Limb (tissue), 2 donors: ENCODE data around the gene FCSK.

Source experiments
- DNase-seq, 2 donors: peaks; one replicate each; pipeline ENCODE4 v3.0.0-alpha.2; 2016; ENCODE audit errors: extremely low spot score in 2 of 2

Gene FCSK

GRCh38 chr16:70453117-70453891 is 1.1 kb upstream of the FCSK start:
- DNase-seq, result no peak

DNA sequence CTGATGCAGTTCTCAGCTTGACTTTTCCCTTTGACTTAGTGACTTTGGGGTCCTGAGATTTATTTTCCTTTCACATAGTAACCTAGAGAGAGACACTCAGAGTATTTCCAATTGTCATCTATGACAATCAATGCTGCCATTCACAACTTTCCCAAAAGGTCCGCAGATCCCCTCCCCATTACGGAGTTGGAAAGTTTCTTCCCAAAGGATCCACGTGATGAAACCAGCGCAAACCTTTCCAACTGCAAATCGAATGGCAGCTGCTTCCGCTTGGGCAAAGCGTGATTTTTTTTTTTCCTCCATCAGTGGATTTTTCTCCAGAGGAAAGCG is 538 bp upstream of the FCSK start:
- peak in 1 of 2 donors; percentile 62 for DNase-seq

GRCh38 chr16:70455910-70456309 is 1.5 kb downstream of the FCSK start:
- no peak for DNase-seq

DNA sequence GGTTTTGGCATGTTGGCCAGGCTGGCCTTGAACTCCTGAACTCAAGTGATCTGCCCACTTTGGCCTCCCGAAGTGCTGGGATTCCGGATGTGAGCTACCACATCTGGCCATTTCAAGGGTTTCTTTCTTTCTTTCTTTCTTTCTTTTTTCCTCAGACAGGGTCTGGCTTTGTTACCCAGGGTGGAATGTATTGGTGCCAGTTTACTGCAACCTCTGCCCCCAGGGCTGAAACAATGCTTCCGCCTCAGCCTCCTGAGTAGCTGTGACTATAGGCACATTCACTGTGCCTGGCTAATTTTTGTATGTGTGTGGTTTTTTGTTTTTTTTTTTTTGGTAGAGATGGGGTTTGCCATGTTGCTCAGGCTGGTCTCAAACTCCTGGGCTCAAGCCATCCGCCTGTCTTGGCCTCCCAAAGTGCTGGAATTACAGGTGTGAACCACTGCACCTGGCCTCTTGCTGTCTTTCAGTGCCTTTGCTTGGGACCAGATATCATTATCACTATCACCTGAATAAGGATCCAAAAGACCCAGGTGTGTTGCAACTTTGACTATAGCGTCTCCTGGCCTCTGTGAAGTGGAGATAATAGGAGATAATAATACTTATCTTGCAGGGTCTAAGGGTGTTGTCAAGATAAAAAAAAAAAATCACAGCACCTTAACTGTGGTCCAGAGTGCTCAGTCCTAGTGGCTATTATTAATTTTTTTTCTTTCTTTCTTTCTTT is 3.2 kb downstream of the FCSK start:
- DNase-seq, result no peak

DNA sequence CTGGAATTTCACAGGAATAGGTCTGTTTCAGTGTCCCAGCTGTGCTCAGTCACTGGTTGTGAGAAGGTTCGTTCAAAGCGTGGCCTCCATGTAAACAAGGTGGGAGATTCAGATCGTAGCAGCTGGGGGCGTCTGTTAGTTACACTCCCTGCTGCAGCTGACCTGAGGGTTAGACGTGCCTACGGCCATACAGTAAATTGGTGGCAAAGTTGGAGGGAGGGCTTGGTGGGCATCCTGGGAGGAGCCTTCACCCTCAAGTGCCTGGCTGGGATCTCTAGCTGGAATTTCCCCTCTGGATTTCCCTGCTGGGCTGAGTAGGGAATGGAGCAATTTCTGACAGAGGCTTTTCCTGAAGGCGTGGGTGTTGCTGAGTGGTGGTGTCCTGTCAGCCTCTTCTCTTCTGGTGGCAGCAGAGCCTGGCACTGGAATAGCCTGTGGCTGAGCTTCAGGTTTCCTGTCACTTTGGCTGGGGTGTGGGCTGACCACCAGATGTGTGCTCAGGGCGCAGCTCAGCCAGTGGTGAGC is 6.4 kb downstream of the FCSK start:
- no peak for DNase-seq

- DNase-seq, result no peak
These were observed 8.8 kb downstream of the FCSK start for GRCh38 chr16:70463235-70463634.

DNA sequence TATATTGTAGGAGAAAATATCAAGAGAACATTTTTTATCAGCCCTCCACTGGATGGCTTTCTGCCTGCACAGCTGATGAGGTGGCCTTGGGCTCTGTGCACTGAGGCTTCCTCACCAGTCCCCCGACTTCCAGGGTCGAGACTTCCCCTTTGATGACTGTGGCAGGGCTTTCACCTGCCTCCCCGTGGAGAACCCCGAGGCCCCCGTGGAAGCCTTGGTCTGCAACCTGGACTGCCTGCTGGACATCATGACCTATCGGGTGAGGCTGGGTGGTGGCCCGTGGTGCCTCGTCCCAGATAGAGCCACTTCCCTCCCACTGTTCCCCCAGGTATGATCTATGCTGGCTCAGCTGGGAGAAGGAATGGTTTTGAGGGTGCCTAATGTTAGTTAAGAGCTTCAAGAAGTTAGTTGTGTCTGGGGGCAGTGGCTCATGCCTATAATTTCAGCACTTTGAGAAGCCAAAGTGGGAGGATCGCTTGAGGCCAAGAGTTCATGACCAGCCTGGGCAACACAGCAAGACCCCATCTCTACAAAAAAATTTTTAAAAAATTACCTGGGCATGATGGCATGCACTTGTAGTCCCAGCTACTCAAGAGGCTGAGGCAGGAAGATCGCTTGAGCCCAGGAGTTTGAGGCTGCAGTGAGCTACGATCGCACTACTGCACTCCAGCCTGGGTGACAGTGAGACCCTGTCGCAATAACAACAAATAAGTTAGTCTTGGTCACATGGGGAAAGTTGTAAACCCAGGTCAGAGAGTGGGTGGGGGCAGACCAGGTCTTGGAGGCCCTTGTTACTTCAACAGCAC is 11.8 kb downstream of the FCSK start:
- DNase-seq, result no peak

DNA sequence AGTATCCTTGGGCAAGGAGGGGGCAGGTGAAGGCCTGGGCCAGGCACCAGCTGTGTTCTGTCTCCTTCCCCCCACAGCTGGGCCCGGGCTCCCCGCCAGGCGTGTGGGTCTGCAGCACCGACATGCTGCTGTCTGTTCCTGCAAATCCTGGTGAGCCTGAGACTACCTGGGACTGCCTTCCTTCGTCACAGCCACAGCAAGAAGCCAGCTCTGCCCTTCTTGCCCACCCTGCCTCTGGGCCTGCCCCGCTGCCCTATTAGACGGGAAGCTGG is 12.3 kb downstream of the FCSK start:
- no peak for DNase-seq

- DNase-seq, result no peak
These were observed 12.7 kb downstream of the FCSK start for GRCh38 chr16:70467113-70467512.

DNA sequence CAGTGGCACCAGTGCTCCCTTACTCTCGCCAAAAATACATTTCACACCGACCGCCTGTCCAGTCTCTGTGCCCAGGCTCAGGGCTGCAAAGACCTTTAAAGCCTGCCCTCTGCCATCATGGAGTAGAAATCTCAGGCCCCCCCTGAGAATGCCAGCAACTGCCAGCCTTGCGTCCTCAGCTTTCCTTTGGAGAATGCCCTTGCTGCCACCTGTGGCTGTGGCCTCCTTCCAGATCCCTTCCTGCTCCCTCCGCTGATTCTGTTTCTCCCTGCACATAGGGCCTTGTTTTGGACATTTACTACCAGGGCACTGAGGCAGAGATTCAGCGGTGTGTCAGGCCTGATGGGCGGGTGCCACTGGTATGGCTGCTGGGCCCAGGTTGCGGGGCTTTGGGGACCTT is 13.2 kb downstream of the FCSK start:
- no peak for DNase-seq

DNA sequence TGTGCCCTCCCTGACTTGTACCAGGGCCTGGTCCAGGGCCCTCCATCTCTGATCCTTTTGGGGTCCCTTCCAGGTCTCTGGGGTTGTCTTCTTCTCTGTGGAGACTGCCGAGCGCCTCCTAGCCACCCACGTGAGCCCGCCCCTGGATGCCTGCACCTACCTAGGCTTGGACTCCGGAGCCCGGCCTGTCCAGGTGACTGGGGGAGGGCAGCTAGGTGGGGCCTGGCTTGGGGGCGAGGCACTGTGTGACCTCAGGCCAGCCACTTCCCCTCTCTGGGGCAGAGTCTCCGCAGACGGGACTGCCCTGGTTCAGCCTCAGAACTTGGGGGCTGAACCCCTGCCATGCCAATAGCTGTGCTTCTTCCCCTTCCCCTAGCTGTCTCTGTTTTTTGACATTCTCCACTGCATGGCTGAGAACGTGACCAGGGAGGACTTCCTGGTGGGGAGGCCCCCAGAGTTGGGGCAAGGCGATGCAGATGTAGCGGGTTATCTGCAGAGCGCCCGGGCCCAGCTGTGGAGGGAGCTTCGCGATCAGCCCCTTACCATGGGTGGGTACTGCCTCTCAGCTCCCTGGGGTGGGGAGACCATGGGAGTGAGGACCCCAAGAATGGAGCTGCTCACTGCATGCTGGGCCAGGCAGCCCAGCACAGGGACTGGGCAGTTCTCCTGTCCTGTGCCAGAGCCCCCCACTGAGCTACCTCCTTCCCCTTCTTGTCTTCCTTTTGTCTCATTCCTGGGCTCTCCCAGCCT is 14.6 kb downstream of the FCSK start:
- no peak for DNase-seq

GRCh38 chr16:70470141-70470926 is 15.9 kb downstream of the FCSK start:
- no peak for DNase-seq

GRCh38 chr16:70470927-70471341 is 16.5 kb downstream of the FCSK start:
- no peak for DNase-seq

- no peak for DNase-seq
These were observed 18.5 kb downstream of the FCSK start for GRCh38 chr16:70472786-70473433.

DNA sequence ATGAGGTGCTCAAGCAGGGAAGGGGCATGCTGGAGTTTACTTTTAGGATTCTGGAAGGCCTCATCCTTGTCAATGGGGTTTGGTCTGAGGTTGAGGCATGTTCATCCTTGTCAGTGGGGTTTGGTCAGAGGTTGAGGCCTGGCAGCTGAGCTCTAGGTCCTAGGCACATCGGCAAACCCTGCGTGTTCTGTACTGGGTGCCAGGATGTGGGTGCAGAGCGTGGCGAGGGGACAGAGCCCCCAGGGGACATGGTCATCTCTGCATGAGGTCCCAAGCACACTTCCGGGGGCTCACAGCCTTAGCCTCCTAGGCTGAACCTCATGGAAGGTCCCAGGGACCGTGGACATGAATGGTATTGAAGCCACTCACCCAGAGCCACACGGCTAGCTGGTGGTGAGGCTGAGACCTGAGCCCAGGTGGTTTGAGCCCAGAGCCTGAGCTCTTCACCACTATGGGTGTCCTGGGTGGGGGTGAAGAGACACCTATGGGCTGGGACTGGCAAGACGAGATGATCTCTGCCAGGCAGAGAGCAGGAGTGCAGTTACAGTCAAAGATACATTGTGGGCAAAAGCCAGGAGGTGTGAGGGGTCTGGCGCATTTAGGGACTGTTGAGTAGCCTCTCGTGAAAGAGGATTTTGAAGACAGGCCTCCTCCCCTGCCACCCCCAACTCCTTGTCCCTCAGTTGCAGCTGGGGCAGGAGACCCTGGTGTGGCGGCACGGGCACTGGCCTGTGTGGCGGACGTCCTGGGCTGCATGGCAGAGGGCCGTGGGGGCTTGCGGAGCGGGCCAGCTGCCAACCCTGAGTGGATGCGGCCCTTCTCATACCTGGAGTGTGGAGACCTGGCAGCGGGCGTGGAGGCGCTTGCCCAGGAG is 19.3 kb downstream of the FCSK start:
- DNase-seq, result no peak

DNA sequence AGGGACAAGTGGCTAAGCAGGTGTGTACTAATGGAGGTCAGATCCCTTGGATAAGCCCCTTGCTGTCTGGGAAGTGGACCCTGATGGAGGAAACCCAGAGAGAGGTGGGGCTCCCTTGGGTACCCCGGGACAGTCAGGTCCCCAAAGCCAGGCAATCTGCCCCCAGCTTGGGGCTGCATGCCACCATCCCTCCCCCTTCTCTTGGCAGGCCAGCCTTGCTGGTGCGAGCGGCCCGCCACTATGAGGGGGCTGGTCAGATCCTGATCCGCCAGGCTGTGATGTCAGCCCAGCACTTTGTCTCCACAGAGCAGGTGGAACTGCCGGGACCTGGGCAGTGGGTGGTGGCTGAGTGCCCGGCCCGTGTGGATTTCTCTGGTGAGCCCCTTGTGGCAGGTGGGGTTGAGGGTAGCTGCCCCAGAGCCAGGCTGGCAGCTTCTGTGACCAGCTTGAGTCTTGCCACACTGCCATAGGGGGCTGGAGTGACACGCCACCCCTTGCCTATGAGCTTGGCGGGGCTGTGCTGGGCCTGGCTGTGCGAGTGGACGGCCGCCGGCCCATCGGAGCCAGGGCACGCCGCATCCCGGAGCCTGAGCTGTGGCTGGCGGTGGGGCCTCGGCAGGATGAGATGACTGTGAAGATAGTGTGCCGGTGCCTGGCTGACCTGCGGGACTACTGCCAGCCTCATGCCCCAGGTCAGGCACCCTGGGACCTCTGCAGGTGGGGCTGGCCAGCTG is 20.1 kb downstream of the FCSK start:
- DNase-seq, result no peak

- DNase-seq, result no peak
These were observed 20.9 kb downstream of the FCSK start for GRCh38 chr16:70475054-70475871.
